Measurements from ENCODE around the gene CRK. TPM values are rescaled to one million over a fixed set of nuclear protein-coding genes. Genes with fewer than 3 reads are reported as not detected.

The CRK gene
- total and polyA plus RNA-seq, 10 of the 15 experiments (the other 5 are each of a cell fraction or from before 2014, with no cell fraction given), result 11.1 to 23.8 (median 20.5) TPM

- no peak for TF ChIP-seq HSF1 (IDR thresholded peaks at IDR 0.05; ENCODE audit: low read depth, low read length)
- no peak for TF ChIP-seq NRF1 (conservative IDR thresholded peaks at IDR 0.05; ENCODE audit: low read depth, low read length)
- no peak for TF ChIP-seq WRNIP1 (IDR thresholded peaks at IDR 0.05; ENCODE audit: borderline replicate concordance, low read depth, low read length)
- no peak for TF ChIP-seq CBX5 (IDR thresholded peaks at IDR 0.05; ENCODE audit: low read depth)
- no peak for TF ChIP-seq EGR1 (IDR thresholded peaks at IDR 0.05; ENCODE audit: borderline replicate concordance in 1 of 2, low read depth in 2 of 2, low read length in 2 of 2)
- TF ChIP-seq STAT1 (conservative IDR thresholded peaks at IDR 0.05), result no peak
- TF ChIP-seq NFIC (IDR thresholded peaks at IDR 0.05; ENCODE audit: low read depth, low read length), result no peak
- TF ChIP-seq BHLHE40 (IDR thresholded peaks at IDR 0.05; ENCODE audit: borderline replicate concordance in 1 of 2, low read depth in 2 of 2, low read length in 1 of 2), result 0 out of 4 replicates have a peak, but pooled peaks of 1 of the 2 experiments have one; percentile 17
- TF ChIP-seq ZBTB4 (CRISPR knock-in tag; IDR thresholded peaks at IDR 0.05), result no peak
- no peak for TF ChIP-seq IRF3 (IDR thresholded peaks at IDR 0.05)
- no peak for TF ChIP-seq FOXK2 (IDR thresholded peaks at IDR 0.05)
- no peak for TF ChIP-seq ZSCAN29 (IDR thresholded peaks at IDR 0.05)
- TF ChIP-seq PBX3 (IDR thresholded peaks at IDR 0.05; ENCODE audit: insufficient replicate concordance, low read depth, low read length), result no peak
- TF ChIP-seq KLF5 (IDR thresholded peaks at IDR 0.05; ENCODE audit: partially characterized antibody), result no peak
- no peak for TF ChIP-seq ELK1 (IDR thresholded peaks at IDR 0.05; ENCODE audit: low read depth, low read length)
Measured at GRCh38 chr17:1490643-1491442, 34.8 kb upstream of the CRK start (continued).
